ENCODE measurements around the gene CHGA. TPM values are rescaled to one million over a fixed set of nuclear protein-coding genes. Genes with fewer than 3 reads are reported as not detected.
A peak's percentile ranks its signal among the peaks of the same experiment; 100 is the strongest.

Gene CHGA
- total RNA-seq, 6 donors from 2014 or later: 0.46 to 0.81 TPM; not detected in 4

- TF ChIP-seq POLR2A (IDR thresholded peaks at IDR 0.05): no peak
- TF ChIP-seq CTCF (IDR thresholded peaks at IDR 0.05): no peak
- no peak for TF ChIP-seq POLR2AphosphoS5 (IDR thresholded peaks at IDR 0.05)
- TF ChIP-seq EP300 (IDR thresholded peaks at IDR 0.05): no peak
- Histone ChIP-seq H3K9me3 (no peaks in the 10 kb centered on the region), H3K4me1 (peaks cover 0 to 16% (median 11%) of the 10 kb centered on the region in 4 donors), H3K4me3 (no peak overlapping the region), H3K36me3 (peaks cover 4 to 37% (median 28%) of the 10 kb centered on the region in 4 donors), H3K27ac (no peak overlapping the region), H3K27me3 (no peaks in the 10 kb centered on the region)
- WGBS, 2 donors: 93 to 95% methylated on average over 10 to 11 of the region's 11 CpGs
- no peak for ATAC-seq (ENCODE audit: low FRiP score in 2 of 2)
- DNase-seq: peak in 1 of 2 donors; percentile 39
Measured at GRCh38 chr14:92962831-92963095, 39.8 kb downstream of the CHGA start.

- no peaks in the 10 kb centered on the region for H3K9me3 ChIP-seq
- peaks cover 0 to 30% (median 21%) of the 10 kb centered on the region in 4 donors for H3K36me3 ChIP-seq
- ATAC-seq (ENCODE audit: low FRiP score in 2 of 2) (no peak), DNase-seq (peak in 1 of 2 donors; percentile 40)
- no peaks in the 10 kb centered on the region for H3K27me3 ChIP-seq
- no peak for TF ChIP-seq POLR2AphosphoS5 (IDR thresholded peaks at IDR 0.05)
- no peak for TF ChIP-seq POLR2A (IDR thresholded peaks at IDR 0.05)
- TF ChIP-seq CTCF (IDR thresholded peaks at IDR 0.05): no peak
- TF ChIP-seq EP300 (IDR thresholded peaks at IDR 0.05): no peak
- no peak overlapping the region for H3K4me3 ChIP-seq
- no peak overlapping the region for H3K27ac ChIP-seq
- peaks cover 0 to 16% (median 11%) of the 10 kb centered on the region in 4 donors for H3K4me1 ChIP-seq
- 78 to 85% methylated on average over 14 of the region's 14 CpGs for WGBS, 2 donors
Measured at GRCh38 chr14:92963301-92964123, 40.6 kb downstream of the CHGA start.

- H3K27ac ChIP-seq: peak overlapping the region in 1 of 4 donors; percentile 13
- 90% methylated on average over 4 to 12 of the region's 12 CpGs for WGBS, 2 donors
- DNase-seq: peak in 1 of 2 donors; percentile 17
Measured at GRCh38 chr14:92964124-92965109, 41.5 kb downstream of the CHGA start.

GRCh38 chr14:92965281-92965680 lies 42.3 kb downstream of the CHGA start:
- WGBS, 2 donors: 90 to 93% methylated on average over 1 of the region's 1 CpG
- H3K4me3 ChIP-seq: no peak overlapping the region
- peaks cover 0 to 16% (median 11%) of the 10 kb centered on the region in 4 donors for H3K4me1 ChIP-seq
- ATAC-seq (ENCODE audit: low FRiP score in 2 of 2): no peak
- DNase-seq: no peak
- H3K9me3 ChIP-seq: no peaks in the 10 kb centered on the region
- H3K36me3 ChIP-seq: peaks cover 0 to 19% (median 16%) of the 10 kb centered on the region in 4 donors
- no peak for TF ChIP-seq EP300 (IDR thresholded peaks at IDR 0.05)
- no peak for TF ChIP-seq POLR2AphosphoS5 (IDR thresholded peaks at IDR 0.05)
- no peak for TF ChIP-seq POLR2A (IDR thresholded peaks at IDR 0.05)
- no peak for TF ChIP-seq CTCF (IDR thresholded peaks at IDR 0.05)
- no peaks in the 10 kb centered on the region for H3K27me3 ChIP-seq
- peak overlapping the region in 1 of 4 donors; percentile 13 for H3K27ac ChIP-seq

More at GRCh38 chr14:92964124-92965109, 41.5 kb downstream of the CHGA start:
- Histone ChIP-seq H3K9me3 (no peaks in the 10 kb centered on the region), H3K4me3 (no peak overlapping the region), H3K4me1 (peaks cover 0 to 16% (median 11%) of the 10 kb centered on the region in 4 donors), H3K27me3 (no peaks in the 10 kb centered on the region), H3K36me3 (peaks cover 0 to 22% (median 18%) of the 10 kb centered on the region in 4 donors)
- TF ChIP-seq POLR2AphosphoS5 (IDR thresholded peaks at IDR 0.05) (no peak), CTCF (IDR thresholded peaks at IDR 0.05) (no peak), EP300 (IDR thresholded peaks at IDR 0.05) (no peak), POLR2A (IDR thresholded peaks at IDR 0.05) (no peak)
- no peak for ATAC-seq (ENCODE audit: low FRiP score in 2 of 2)

All from upper lobe of left lung (tissue), 6 donors.